ENCODE results near the gene TIMELESS.
"Not testable (repeated sequence)": the region's sequence is repeated elsewhere in the genome, so short reads cannot be mapped to it uniquely, and the experiment has no call there.

Gene TIMELESS

GRCh38 chr12:56411781-56412639 is 37.2 kb downstream of the TIMELESS start:
- no peak for DNase-seq

GRCh38 chr12:56410768-56411167 is 38.5 kb downstream of the TIMELESS start:
- no peak for DNase-seq
- in situ Hi-C loops (cut with MboI; ENCODE audit: low pct_unique_long_range_greater_than_20kb, low sequenced_read_pairs) = no loop called here

More at GRCh38 chr12:56411781-56412639, 37.2 kb downstream of the TIMELESS start:
- in situ Hi-C loops (cut with MboI; ENCODE audit: low pct_unique_long_range_greater_than_20kb, low sequenced_read_pairs) = no loop called here

GRCh38 chr12:56408799-56409417 is 40.3 kb downstream of the TIMELESS start:
- no peak for DNase-seq
- in situ Hi-C loops (cut with MboI; ENCODE audit: low pct_unique_long_range_greater_than_20kb, low sequenced_read_pairs) = no loop called here

GRCh38 chr12:56404227-56404626 is 45.0 kb downstream of the TIMELESS start:
- DNase-seq; in situ Hi-C loops (cut with MboI; ENCODE audit: low pct_unique_long_range_greater_than_20kb, low sequenced_read_pairs): not testable (repeated sequence)

GRCh38 chr12:56401612-56402011 is 47.6 kb downstream of the TIMELESS start:
- DNase-seq; in situ Hi-C loops (cut with MboI; ENCODE audit: low pct_unique_long_range_greater_than_20kb, low sequenced_read_pairs): not testable (repeated sequence)

- DNase-seq; in situ Hi-C loops (cut with MboI; ENCODE audit: low pct_unique_long_range_greater_than_20kb, low sequenced_read_pairs): not testable (repeated sequence)
These were observed 48.1 kb downstream of the TIMELESS start for GRCh38 chr12:56401125-56401524.

GRCh38 chr12:56399466-56399865 is 49.8 kb downstream of the TIMELESS start:
- in situ Hi-C loops (cut with MboI; ENCODE audit: low pct_unique_long_range_greater_than_20kb, low sequenced_read_pairs) = not testable (repeated sequence)

GRCh38 chr12:56398324-56398723 is 50.9 kb downstream of the TIMELESS start:
- in situ Hi-C loops (cut with MboI; ENCODE audit: low pct_unique_long_range_greater_than_20kb, low sequenced_read_pairs) = no loop called here
- no peak for DNase-seq

More at GRCh38 chr12:56399466-56399865, 49.8 kb downstream of the TIMELESS start:
- not testable (repeated sequence) for DNase-seq

GRCh38 chr12:56392331-56392730 is 56.9 kb downstream of the TIMELESS start:
- in situ Hi-C loops (cut with MboI; ENCODE audit: low pct_unique_long_range_greater_than_20kb, low sequenced_read_pairs) = no loop called here

GRCh38 chr12:56391721-56392120 is 57.5 kb downstream of the TIMELESS start:
- DNase-seq = no peak
- in situ Hi-C loops (cut with MboI; ENCODE audit: low pct_unique_long_range_greater_than_20kb, low sequenced_read_pairs) = no loop called here

More at GRCh38 chr12:56392331-56392730, 56.9 kb downstream of the TIMELESS start:
- no peak for DNase-seq

GRCh38 chr12:56389412-56389811 is 59.8 kb downstream of the TIMELESS start:
- DNase-seq = no peak
- in situ Hi-C loops (cut with MboI; ENCODE audit: low pct_unique_long_range_greater_than_20kb, low sequenced_read_pairs) = no loop called here

GRCh38 chr12:56387152-56387736 is 62.0 kb downstream of the TIMELESS start:
- in situ Hi-C loops (cut with MboI; ENCODE audit: low pct_unique_long_range_greater_than_20kb, low sequenced_read_pairs) = no loop called here
- no peak for DNase-seq

GRCh38 chr12:56385873-56386272 is 63.4 kb downstream of the TIMELESS start:
- in situ Hi-C loops (cut with MboI; ENCODE audit: low pct_unique_long_range_greater_than_20kb, low sequenced_read_pairs) = no loop called here
- DNase-seq = no peak

- DNase-seq = no peak
- in situ Hi-C loops (cut with MboI; ENCODE audit: low pct_unique_long_range_greater_than_20kb, low sequenced_read_pairs) = no loop called here
These were observed 66.6 kb downstream of the TIMELESS start for GRCh38 chr12:56382611-56383010.

GRCh38 chr12:56377989-56378316 is 71.3 kb downstream of the TIMELESS start:
- no peak for DNase-seq
- in situ Hi-C loops (cut with MboI; ENCODE audit: low pct_unique_long_range_greater_than_20kb, low sequenced_read_pairs) = no loop called here

- no peak for DNase-seq
- in situ Hi-C loops (cut with MboI; ENCODE audit: low pct_unique_long_range_greater_than_20kb, low sequenced_read_pairs) = no loop called here
These were observed 71.8 kb downstream of the TIMELESS start for GRCh38 chr12:56377310-56377988.

- DNase-seq = no peak
- in situ Hi-C loops (cut with MboI; ENCODE audit: low pct_unique_long_range_greater_than_20kb, low sequenced_read_pairs) = no loop called here
These were observed 73.4 kb downstream of the TIMELESS start for GRCh38 chr12:56375598-56376434.

- no peak for DNase-seq
- in situ Hi-C loops (cut with MboI; ENCODE audit: low pct_unique_long_range_greater_than_20kb, low sequenced_read_pairs) = no loop called here
These were observed 74.3 kb downstream of the TIMELESS start for GRCh38 chr12:56374726-56375597.
